Activated naive CD4-positive, alpha-beta T cell treated with anti-CD3 and anti-CD28 coated beads, Interleukin-2, amount 10 ng/mL, durations not matched to agents 7 days and 5 days (primary cell): ENCODE data around the gene CTIF.

Source experiments
- CTCF ChIA-PET: fragments of 350-600 bp; sonication (Branson Sonifier 250); formaldehyde crosslinking; loops from one replicate; lab custom pipeline; 2021; ENCODE audit warnings: antibody characterized with exemption; lab: Charles Lee
- DNase-seq: peaks from one replicate; pipeline ENCODE4 v3.0.0-alpha.2; 2020
- H3K27ac Mint-ChIP-seq: one replicate; pipeline ENCODE4 v1.8.0; 2021; ENCODE audit warnings: mild to moderate bottlenecking, moderate library complexity, mixed read lengths
- H3K27me3 Mint-ChIP-seq: one replicate; pipeline ENCODE4 v1.8.0; 2021; ENCODE audit warnings: mild to moderate bottlenecking, mixed read lengths
- H3K36me3 Mint-ChIP-seq: one replicate; pipeline ENCODE4 v1.8.0; 2021; ENCODE audit warnings: mixed read lengths
- H3K4me1 Mint-ChIP-seq: one replicate; pipeline ENCODE4 v1.8.0; 2021; ENCODE audit warnings: mixed read lengths
- H3K4me3 Mint-ChIP-seq: one replicate; pipeline ENCODE4 v1.8.0; 2021; ENCODE audit warnings: mild to moderate bottlenecking, moderate library complexity, mixed read lengths
- H3K9me3 Mint-ChIP-seq: one replicate; pipeline ENCODE4 v1.8.0; 2021; ENCODE audit warnings: mixed read lengths

CTIF gene

GRCh38 chr18:48567388-48567787 is 28.6 kb downstream of the CTIF start:
- Mint-ChIP-seq H3K4me3 (no peak overlapping the region), H3K4me1 (no peaks in the 10 kb centered on the region), H3K9me3 (no peaks in the 10 kb centered on the region), H3K27ac (no peak overlapping the region), H3K36me3 (no peaks in the 10 kb centered on the region), H3K27me3 (peaks cover 12% of the 10 kb centered on the region)
- no peak for DNase-seq
- CTCF ChIA-PET: no interaction called here

GRCh38 chr18:48569139-48569914 is 30.5 kb downstream of the CTIF start:
- H3K4me3 Mint-ChIP-seq: no peak overlapping the region

GRCh38 chr18:48569915-48570264 is 31.1 kb downstream of the CTIF start:
- CTCF ChIA-PET: no interaction called here
- Mint-ChIP-seq H3K36me3 (no peaks in the 10 kb centered on the region), H3K9me3 (no peaks in the 10 kb centered on the region), H3K4me3 (no peak overlapping the region), H3K27me3 (peaks cover 5% of the 10 kb centered on the region), H3K27ac (no peak overlapping the region), H3K4me1 (no peaks in the 10 kb centered on the region)
- DNase-seq: no peak

More at GRCh38 chr18:48569139-48569914, 30.5 kb downstream of the CTIF start:
- Mint-ChIP-seq H3K27me3 (peaks cover 5% of the 10 kb centered on the region), H3K9me3 (no peaks in the 10 kb centered on the region), H3K36me3 (no peaks in the 10 kb centered on the region), H3K4me1 (no peaks in the 10 kb centered on the region), H3K27ac (no peak overlapping the region)
- CTCF ChIA-PET: no interaction called here
- no peak for DNase-seq

GRCh38 chr18:48570313-48570712 is 31.5 kb downstream of the CTIF start:
- peaks cover 5% of the 10 kb centered on the region for H3K27me3 Mint-ChIP-seq
- no peaks in the 10 kb centered on the region for H3K4me1 Mint-ChIP-seq
- H3K4me3 Mint-ChIP-seq: no peak overlapping the region
- DNase-seq: no peak
- no peak overlapping the region for H3K27ac Mint-ChIP-seq
- no peaks in the 10 kb centered on the region for H3K36me3 Mint-ChIP-seq
- CTCF ChIA-PET: no interaction called here
- no peaks in the 10 kb centered on the region for H3K9me3 Mint-ChIP-seq

DNA sequence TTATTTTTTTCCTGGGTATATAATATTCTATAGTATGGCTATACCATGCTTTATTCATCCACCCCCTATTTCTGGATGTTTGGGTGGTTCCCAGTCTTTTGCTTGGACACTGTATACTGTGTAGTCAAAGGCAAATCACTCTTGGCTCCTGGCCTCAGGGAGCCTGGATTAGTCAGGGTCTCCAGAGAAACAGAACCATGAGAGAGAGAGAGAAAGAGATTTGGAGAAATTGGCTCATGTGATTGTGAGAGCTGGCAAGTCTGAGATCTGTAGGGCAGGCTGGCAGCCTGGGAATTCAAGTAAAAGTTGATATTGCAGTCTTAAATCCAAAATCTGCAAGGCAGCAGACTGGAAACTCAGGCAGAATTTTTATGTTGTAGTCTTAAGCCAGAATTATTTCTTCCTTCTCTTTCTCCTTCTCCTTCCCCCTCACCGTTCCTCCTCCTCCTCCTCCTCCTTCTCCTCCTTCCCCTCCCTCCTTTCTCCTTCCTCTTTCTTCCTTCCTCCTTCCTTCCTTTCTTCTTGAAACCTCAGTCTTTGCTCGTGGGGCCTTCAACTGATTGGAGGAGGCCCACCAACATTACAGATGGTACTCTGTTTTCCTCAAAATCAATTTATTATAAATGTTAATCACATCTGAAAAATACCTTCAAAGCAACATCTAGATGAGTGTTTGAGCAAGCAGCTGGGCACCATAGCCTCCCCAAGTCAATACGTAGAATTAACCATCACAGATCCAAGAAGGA is 33.0 kb downstream of the CTIF start:
- no peak for DNase-seq
- CTCF ChIA-PET: no interaction called here
- H3K27ac Mint-ChIP-seq: no peak overlapping the region
- no peak overlapping the region for H3K4me3 Mint-ChIP-seq
- H3K4me1 Mint-ChIP-seq: no peaks in the 10 kb centered on the region
- H3K9me3 Mint-ChIP-seq: no peaks in the 10 kb centered on the region
- H3K27me3 Mint-ChIP-seq: peaks cover 5% of the 10 kb centered on the region
- no peaks in the 10 kb centered on the region for H3K36me3 Mint-ChIP-seq

- Mint-ChIP-seq H3K4me1 (no peaks in the 10 kb centered on the region), H3K4me3 (no peak overlapping the region), H3K36me3 (no peaks in the 10 kb centered on the region), H3K9me3 (no peaks in the 10 kb centered on the region), H3K27ac (no peak overlapping the region), H3K27me3 (peaks cover 5% of the 10 kb centered on the region)
- CTCF ChIA-PET: interaction anchor here (1.2 kb wide), 1 partner anchor 25 kb away, joined by 3 read pairs; no protein-coding TSS in a partner anchor
- no peak for DNase-seq
Measured at GRCh38 chr18:48572402-48573126, 33.7 kb downstream of the CTIF start.

GRCh38 chr18:48573632-48574283 is 34.9 kb downstream of the CTIF start:
- no peak for DNase-seq
- no peak overlapping the region for H3K27ac Mint-ChIP-seq
- CTCF ChIA-PET: interaction anchor here (1.2 kb wide), 1 partner anchor 26 kb away, joined by 3 read pairs; no protein-coding TSS in a partner anchor
- peaks cover 5% of the 10 kb centered on the region for H3K27me3 Mint-ChIP-seq
- H3K9me3 Mint-ChIP-seq: no peaks in the 10 kb centered on the region
- H3K4me1 Mint-ChIP-seq: no peaks in the 10 kb centered on the region
- H3K4me3 Mint-ChIP-seq: no peak overlapping the region
- no peaks in the 10 kb centered on the region for H3K36me3 Mint-ChIP-seq

DNA sequence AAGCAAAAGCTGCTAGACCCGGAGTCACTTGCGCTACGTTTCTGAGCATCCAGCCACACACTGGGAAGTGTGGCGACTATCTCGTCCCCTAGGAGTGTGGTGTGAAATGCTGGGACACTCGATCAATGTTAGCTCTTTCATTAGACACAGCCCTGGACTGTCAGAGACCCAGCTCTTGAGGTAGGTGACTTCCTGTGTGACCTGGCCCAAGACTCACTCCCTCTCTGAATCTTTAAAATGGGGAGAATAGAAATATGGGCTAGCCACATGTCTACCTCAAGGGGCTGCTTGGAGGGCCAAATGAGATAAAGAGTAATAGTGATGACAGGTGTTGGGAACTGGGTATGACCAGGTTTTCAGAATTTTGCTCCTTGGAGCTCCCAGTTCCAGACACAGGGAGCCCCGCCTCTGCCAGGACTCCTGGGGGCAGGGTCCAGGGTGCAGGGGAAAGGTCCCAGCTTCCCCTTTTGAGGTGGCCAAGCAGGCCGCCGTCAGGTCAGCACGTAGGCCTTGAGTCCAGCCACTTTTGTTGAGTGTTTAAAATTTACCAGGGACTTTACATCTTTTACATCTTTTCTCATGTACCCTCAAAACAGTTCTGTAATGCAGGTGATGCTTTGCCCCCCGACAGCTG is 36.0 kb downstream of the CTIF start:
- Mint-ChIP-seq H3K9me3 (no peaks in the 10 kb centered on the region), H3K27ac (no peak overlapping the region), H3K4me3 (no peak overlapping the region), H3K36me3 (no peaks in the 10 kb centered on the region), H3K4me1 (no peaks in the 10 kb centered on the region), H3K27me3 (peaks cover 8% of the 10 kb centered on the region)
- no peak for DNase-seq
- CTCF ChIA-PET: no interaction called here

- Mint-ChIP-seq H3K4me1 (no peaks in the 10 kb centered on the region), H3K27me3 (peaks cover 7% of the 10 kb centered on the region), H3K9me3 (no peaks in the 10 kb centered on the region), H3K27ac (no peak overlapping the region), H3K36me3 (no peaks in the 10 kb centered on the region), H3K4me3 (no peak overlapping the region)
- CTCF ChIA-PET: no interaction called here
- no peak for DNase-seq
Measured at GRCh38 chr18:48575301-48575657, 36.4 kb downstream of the CTIF start.

GRCh38 chr18:48575658-48576456 is 37.0 kb downstream of the CTIF start:
- no peaks in the 10 kb centered on the region for H3K9me3 Mint-ChIP-seq
- H3K36me3 Mint-ChIP-seq: no peaks in the 10 kb centered on the region
- H3K27me3 Mint-ChIP-seq: peaks cover 4% of the 10 kb centered on the region
- H3K4me1 Mint-ChIP-seq: no peaks in the 10 kb centered on the region
- H3K27ac Mint-ChIP-seq: no peak overlapping the region
- no peak for DNase-seq
- H3K4me3 Mint-ChIP-seq: no peak overlapping the region
- CTCF ChIA-PET: no interaction called here

GRCh38 chr18:48576457-48576771 is 37.6 kb downstream of the CTIF start:
- no peak overlapping the region for H3K4me3 Mint-ChIP-seq
- no peaks in the 10 kb centered on the region for H3K9me3 Mint-ChIP-seq
- CTCF ChIA-PET: no interaction called here
- H3K4me1 Mint-ChIP-seq: no peaks in the 10 kb centered on the region
- no peaks in the 10 kb centered on the region for H3K36me3 Mint-ChIP-seq
- H3K27ac Mint-ChIP-seq: no peak overlapping the region
- peaks cover 4% of the 10 kb centered on the region for H3K27me3 Mint-ChIP-seq
- DNase-seq: no peak

GRCh38 chr18:48577478-48578190 is 38.8 kb downstream of the CTIF start:
- peaks cover 4% of the 10 kb centered on the region for H3K27me3 Mint-ChIP-seq
- H3K27ac Mint-ChIP-seq: no peak overlapping the region

DNA sequence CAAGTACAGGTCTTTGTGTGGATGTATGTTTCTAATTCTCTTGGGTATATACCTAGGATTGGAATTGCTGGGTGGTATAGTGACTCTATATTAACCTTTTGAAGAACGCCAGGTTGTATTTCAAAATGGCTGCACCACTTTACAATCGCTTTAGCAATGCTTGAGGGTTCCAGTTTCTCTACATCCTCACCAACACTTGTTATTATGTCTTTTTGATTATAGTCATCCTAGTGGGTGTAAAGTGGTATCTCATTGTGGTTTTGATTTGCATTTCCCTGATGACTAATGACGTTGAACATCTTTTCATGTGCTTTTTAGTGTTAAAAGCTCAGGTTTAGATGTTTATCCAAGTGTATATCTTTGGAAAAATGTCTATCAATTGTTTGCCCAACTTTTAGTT is 39.5 kb downstream of the CTIF start:
- no peak for DNase-seq
- Mint-ChIP-seq H3K27me3 (peaks cover 4% of the 10 kb centered on the region), H3K27ac (no peak overlapping the region), H3K36me3 (no peaks in the 10 kb centered on the region), H3K4me1 (no peaks in the 10 kb centered on the region), H3K9me3 (no peaks in the 10 kb centered on the region), H3K4me3 (no peak overlapping the region)
- CTCF ChIA-PET: no interaction called here

More at GRCh38 chr18:48577478-48578190, 38.8 kb downstream of the CTIF start:
- no peak for DNase-seq
- CTCF ChIA-PET: no interaction called here
- Mint-ChIP-seq H3K4me1 (no peaks in the 10 kb centered on the region), H3K4me3 (no peak overlapping the region), H3K9me3 (no peaks in the 10 kb centered on the region), H3K36me3 (no peaks in the 10 kb centered on the region)
